Type B pancreatic cell (in vitro differentiated cells): ENCODE measurements around the gene CD3E. TPM values are rescaled to one million over a fixed set of nuclear protein-coding genes. Genes with fewer than 3 reads are reported as not detected.
A peak's percentile ranks its signal among the peaks of the same experiment; 100 is the strongest.

Experiments
- DNase-seq: peaks from one replicate; pipeline ENCODE4 v3.0.0; 2021; ENCODE audit warnings: mixed read lengths; ENCODE audit not compliant: unreplicated experiment; ENCODE audit errors: extremely low spot score
- H3K27ac Mint-ChIP-seq: 2 replicates; pipeline ENCODE4 v1.8.0; 2021; ENCODE audit warnings: mild to moderate bottlenecking, mixed read lengths
- H3K27me3 Mint-ChIP-seq: 2 replicates; pipeline ENCODE4 v1.8.0; 2021; ENCODE audit warnings: mixed read lengths
- H3K36me3 Mint-ChIP-seq: 2 replicates; pipeline ENCODE4 v1.8.0; 2021; ENCODE audit warnings: mixed read lengths
- H3K4me1 Mint-ChIP-seq: one replicate; pipeline ENCODE4 v1.8.0; 2021; ENCODE audit warnings: mixed read lengths; ENCODE audit not compliant: unreplicated experiment
- H3K4me3 Mint-ChIP-seq: 2 replicates; pipeline ENCODE4 v1.8.0; 2021; ENCODE audit warnings: mild to moderate bottlenecking, mixed read lengths
- H3K9me3 Mint-ChIP-seq: 2 replicates; pipeline ENCODE4 v1.8.0; 2021; ENCODE audit warnings: mixed read lengths
- total RNA-seq: library from RNA; stranded (reverse); gene quantifications from 2 replicates; pipeline ENCODE4 v1.2.1, GENCODE V29; 2021; ENCODE audit warnings: low replicate concordance
- TF ChIP-seq, protein P1 (sequence below): fragments of 200-600 bp; sonication (generic); conservative IDR thresholded peaks from 2 replicates; pipeline ENCODE4 v1.5.0; 2021; ENCODE audit warnings: antibody characterized with exemption, mild to moderate bottlenecking

The CD3E gene
- total RNA-seq, 1 donor from 2014 or later, result not detected

DNA sequence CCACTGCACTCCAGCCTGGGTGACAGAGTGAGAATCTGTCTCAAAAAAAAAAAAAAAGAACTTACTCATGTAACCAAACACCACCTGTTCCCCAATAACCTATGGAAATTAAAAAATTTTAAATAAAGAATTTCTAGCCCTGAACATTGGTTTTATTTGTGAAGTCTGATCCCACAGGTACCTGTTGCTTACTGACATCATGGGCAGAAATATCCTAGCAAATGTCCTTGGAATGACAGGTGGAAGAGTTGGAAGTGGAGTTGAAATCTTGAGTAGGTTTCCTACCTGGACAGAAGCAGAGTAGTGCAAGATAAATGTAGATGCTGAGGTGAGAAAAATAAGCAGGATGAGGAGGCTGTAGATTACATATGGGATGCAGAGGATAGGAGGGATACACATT, 20.8 kb downstream of the CD3E start:
- H3K36me3 Mint-ChIP-seq, result no peaks in the 10 kb centered on the region
- DNase-seq, result no peak
- H3K4me3 Mint-ChIP-seq, result no peak overlapping the region
- H3K27ac Mint-ChIP-seq, result no peak overlapping the region
- peaks cover 19% of the 10 kb centered on the region for H3K27me3 Mint-ChIP-seq
- no peaks in the 10 kb centered on the region for H3K9me3 Mint-ChIP-seq
- TF ChIP-seq, protein P1, sequence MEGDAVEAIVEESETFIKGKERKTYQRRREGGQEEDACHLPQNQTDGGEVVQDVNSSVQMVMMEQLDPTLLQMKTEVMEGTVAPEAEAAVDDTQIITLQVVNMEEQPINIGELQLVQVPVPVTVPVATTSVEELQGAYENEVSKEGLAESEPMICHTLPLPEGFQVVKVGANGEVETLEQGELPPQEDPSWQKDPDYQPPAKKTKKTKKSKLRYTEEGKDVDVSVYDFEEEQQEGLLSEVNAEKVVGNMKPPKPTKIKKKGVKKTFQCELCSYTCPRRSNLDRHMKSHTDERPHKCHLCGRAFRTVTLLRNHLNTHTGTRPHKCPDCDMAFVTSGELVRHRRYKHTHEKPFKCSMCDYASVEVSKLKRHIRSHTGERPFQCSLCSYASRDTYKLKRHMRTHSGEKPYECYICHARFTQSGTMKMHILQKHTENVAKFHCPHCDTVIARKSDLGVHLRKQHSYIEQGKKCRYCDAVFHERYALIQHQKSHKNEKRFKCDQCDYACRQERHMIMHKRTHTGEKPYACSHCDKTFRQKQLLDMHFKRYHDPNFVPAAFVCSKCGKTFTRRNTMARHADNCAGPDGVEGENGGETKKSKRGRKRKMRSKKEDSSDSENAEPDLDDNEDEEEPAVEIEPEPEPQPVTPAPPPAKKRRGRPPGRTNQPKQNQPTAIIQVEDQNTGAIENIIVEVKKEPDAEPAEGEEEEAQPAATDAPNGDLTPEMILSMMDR, result no peak
- H3K4me1 Mint-ChIP-seq, result peaks cover 7% of the 10 kb centered on the region

DNA sequence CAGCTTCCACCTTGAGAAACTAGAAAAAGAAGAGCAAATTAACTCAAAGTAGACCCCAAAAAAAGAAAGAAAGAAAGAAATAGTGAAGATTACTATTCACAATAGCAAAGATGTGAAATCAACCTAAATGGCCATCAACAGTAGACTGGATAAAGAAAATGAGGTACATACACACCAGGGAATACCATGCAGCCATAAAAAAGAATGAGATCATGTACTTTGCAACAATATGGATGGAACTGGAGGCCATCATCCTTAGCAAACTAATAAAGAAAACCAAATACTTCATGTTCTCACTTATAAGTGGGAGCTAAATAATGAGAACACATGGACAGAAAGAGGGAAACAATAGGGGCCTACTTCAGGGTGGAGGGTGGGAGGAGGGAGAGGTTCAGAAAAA, 24.2 kb downstream of the CD3E start:
- Mint-ChIP-seq H3K36me3 (no peaks in the 10 kb centered on the region), H3K4me1 (no peaks in the 10 kb centered on the region), H3K9me3 (no peaks in the 10 kb centered on the region), H3K27ac (no peak overlapping the region), H3K4me3 (no peak overlapping the region), H3K27me3 (peaks cover 11% of the 10 kb centered on the region)
- TF ChIP-seq, protein P1, result no peak
- no peak for DNase-seq

DNA sequence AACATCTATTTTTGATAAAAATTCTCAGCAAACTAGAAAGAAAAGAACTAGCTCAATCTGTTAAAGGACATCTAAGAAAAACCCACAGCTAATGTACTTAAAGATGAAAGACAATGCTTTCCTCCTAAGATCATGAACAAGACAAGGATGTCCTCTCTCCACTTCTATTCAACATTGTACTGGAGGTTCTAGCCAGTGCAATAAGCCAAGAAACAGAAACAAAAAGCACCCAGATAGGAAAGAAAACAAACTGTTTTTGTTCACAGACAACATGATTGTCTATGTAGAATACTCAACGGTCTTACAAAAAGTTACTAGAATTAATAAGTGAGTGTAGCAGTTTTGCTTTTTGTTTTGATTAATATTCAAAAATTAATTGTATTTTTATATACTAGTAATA, 30.2 kb downstream of the CD3E start:
- Mint-ChIP-seq H3K27me3 (peaks cover 17% of the 10 kb centered on the region), H3K4me3 (no peak overlapping the region), H3K4me1 (no peaks in the 10 kb centered on the region), H3K27ac (no peak overlapping the region), H3K36me3 (no peaks in the 10 kb centered on the region), H3K9me3 (no peaks in the 10 kb centered on the region)
- TF ChIP-seq, protein P1, result no peak
- DNase-seq, result no peak

DNA sequence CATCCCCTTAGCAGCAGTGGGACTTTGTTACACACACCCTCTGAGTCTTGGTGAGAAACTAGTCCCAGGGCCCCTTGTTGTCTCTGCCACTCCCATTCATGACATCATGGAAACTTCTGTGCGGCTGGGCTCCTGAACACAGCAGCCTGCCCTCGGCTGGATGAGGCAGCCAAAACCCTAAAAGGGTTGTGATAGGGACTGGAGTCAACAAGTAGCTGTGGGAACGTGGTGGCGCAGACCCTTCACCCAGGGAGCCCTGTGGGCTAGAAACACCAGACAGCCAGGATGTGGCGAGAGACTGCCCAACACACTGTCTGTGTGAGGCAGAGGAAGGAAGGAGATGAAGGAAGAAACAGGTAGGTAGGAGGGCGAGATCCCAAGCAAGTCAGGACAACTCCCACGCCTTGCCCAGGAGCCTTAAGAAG, 34.1 kb downstream of the CD3E start:
- H3K27ac Mint-ChIP-seq, result peak overlapping the region; percentile 27

DNA sequence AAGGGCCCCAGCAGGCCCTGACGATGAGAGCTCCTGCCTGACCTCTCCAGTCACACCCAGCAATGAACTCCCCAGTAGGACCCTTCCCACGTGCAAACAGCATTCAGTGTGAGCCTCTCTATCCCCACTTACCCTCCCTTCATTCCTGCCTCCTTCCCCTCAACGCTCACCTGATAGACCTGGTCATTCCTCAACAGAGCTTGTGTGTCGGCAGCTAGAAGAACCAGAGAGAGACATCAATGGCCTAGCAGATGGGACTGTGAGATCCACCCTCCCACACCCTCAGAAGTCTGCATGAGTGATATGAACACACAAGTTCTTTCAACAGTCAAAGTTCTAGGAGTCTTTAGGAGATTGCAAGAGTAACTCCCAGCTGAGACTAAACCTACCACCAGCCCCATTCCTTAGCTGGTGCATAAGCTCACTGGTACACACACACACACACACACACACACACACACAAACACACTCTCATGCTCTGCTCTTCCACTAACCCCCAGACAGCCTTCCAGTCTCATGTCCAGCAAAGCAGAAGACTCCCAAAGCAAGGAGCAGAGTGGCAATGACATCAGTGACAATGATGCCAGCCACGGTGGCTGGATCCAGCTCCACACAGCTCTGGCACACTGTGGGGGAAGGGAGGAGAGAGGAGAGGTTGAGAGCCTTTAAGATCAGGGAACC, 34.9 kb downstream of the CD3E start:
- no peaks in the 10 kb centered on the region for H3K36me3 Mint-ChIP-seq
- no peak for DNase-seq
- no peaks in the 10 kb centered on the region for H3K9me3 Mint-ChIP-seq
- H3K27ac Mint-ChIP-seq, result no peak overlapping the region
- H3K4me3 Mint-ChIP-seq, result no peak overlapping the region
- TF ChIP-seq, protein P1, result no peak
- no peaks in the 10 kb centered on the region for H3K4me1 Mint-ChIP-seq
- peaks cover 26% of the 10 kb centered on the region for H3K27me3 Mint-ChIP-seq

More for the DNA sequence above, 34.1 kb downstream of the CD3E start:
- H3K36me3 Mint-ChIP-seq, result no peaks in the 10 kb centered on the region
- no peak for DNase-seq
- no peaks in the 10 kb centered on the region for H3K4me1 Mint-ChIP-seq
- TF ChIP-seq, protein P1, result no peak
- H3K9me3 Mint-ChIP-seq, result no peaks in the 10 kb centered on the region
- no peak overlapping the region for H3K4me3 Mint-ChIP-seq
- peaks cover 26% of the 10 kb centered on the region for H3K27me3 Mint-ChIP-seq
